Activated naive CD8-positive, alpha-beta T cell (primary cell): Measurements from ENCODE around the gene MAP2K4.
A peak's percentile ranks its signal among the peaks of the same experiment; 100 is the strongest.

Experiments used
- H3K27ac Mint-ChIP-seq: one replicate; pipeline ENCODE4 v1.8.0; 2021; ENCODE audit warnings: mixed read lengths
- H3K27me3 Mint-ChIP-seq: one replicate; pipeline ENCODE4 v1.8.0; 2021; ENCODE audit warnings: mixed read lengths
- H3K36me3 Mint-ChIP-seq: one replicate; pipeline ENCODE4 v1.8.0; 2021; ENCODE audit warnings: mixed read lengths
- H3K4me1 Mint-ChIP-seq: one replicate; pipeline ENCODE4 v1.8.0; 2021; ENCODE audit warnings: low read depth, mixed read lengths
- H3K4me3 Mint-ChIP-seq: one replicate; pipeline ENCODE4 v1.8.0; 2021; ENCODE audit warnings: mild to moderate bottlenecking, mixed read lengths
- H3K9me3 Mint-ChIP-seq: one replicate; pipeline ENCODE4 v1.8.0; 2021; ENCODE audit warnings: low read depth, mixed read lengths

Gene MAP2K4

DNA sequence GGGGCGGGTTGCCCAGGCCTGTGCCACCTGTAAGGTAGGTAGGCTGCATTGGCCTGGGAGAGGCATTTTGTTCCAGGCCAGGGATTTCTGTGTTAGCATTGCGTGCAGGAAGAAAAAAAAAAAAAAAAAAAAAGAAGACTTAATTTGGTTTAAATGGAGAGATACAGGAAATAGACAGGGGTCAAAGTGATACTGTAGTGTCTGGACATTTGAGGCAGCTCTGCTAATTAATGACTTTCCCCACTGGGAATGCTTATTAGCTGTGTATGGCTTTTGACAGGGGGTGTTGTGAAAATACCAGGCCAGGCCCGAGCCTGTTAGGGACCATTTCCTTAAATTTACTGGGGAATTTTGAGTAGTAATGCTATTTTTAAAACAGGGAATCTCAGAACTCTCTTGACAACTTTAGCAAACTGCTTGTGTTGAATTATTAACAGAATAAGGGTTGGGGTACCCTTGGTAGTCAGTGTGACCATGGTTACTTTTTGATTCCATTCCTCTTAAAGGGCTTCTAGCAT lies 1.0 kb downstream of the MAP2K4 start:
- Mint-ChIP-seq H3K9me3 (no peaks in the 10 kb centered on the region), H3K4me3 (peak overlapping the region; percentile 83)

DNA sequence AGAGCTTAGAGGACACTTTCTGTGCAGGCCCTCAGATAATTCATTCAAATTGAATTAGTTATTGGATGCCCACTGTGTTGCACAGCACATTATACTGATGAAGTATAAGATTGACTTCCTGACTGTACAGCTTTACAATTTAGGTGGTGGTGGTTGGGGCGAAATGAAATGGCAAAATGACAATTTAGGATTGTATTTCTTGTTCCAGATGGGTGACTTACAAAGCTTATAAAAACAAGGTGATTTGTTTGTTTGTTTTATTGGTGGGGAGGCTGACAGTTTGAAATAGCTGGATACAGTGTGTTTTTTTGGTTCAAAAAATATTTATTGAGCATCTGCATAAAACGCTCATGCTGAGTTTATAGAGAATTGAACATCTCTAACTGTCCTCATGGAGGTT lies 1.6 kb downstream of the MAP2K4 start:
- H3K27ac Mint-ChIP-seq: peak overlapping the region; percentile 64
- no peaks in the 10 kb centered on the region for H3K9me3 Mint-ChIP-seq
- no peaks in the 10 kb centered on the region for H3K36me3 Mint-ChIP-seq
- H3K4me1 Mint-ChIP-seq: peaks cover 66% of the 10 kb centered on the region
- no peaks in the 10 kb centered on the region for H3K27me3 Mint-ChIP-seq
- H3K4me3 Mint-ChIP-seq: peak overlapping the region; percentile 83

More for the DNA sequence above, 1.0 kb downstream of the MAP2K4 start:
- Mint-ChIP-seq H3K4me1 (peaks cover 60% of the 10 kb centered on the region), H3K27ac (peak overlapping the region; percentile 64), H3K36me3 (no peaks in the 10 kb centered on the region), H3K27me3 (no peaks in the 10 kb centered on the region)

DNA sequence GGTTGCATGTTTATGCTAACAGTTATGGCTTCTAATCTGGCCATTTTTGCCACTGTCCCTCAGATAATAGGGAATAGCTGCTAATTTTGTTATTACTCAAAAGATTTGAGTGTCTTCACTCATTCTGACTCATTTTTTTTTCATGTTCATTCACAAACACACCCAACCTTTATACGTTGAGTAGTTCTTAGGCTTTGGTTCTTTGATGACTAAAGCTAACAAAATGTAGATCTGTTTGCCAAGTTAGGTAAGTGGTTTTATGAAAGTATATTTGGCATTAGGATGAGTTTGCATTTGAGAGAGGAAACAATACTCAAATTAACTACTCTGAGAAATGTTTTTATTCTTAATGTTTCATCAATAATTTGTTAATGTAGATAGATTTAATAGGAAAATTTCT lies 3.6 kb downstream of the MAP2K4 start:
- H3K27me3 Mint-ChIP-seq: no peaks in the 10 kb centered on the region
- no peaks in the 10 kb centered on the region for H3K9me3 Mint-ChIP-seq
- H3K4me3 Mint-ChIP-seq: peak overlapping the region; percentile 52
- H3K4me1 Mint-ChIP-seq: peaks cover 82% of the 10 kb centered on the region
- H3K27ac Mint-ChIP-seq: peak overlapping the region; percentile 28
- no peaks in the 10 kb centered on the region for H3K36me3 Mint-ChIP-seq

DNA sequence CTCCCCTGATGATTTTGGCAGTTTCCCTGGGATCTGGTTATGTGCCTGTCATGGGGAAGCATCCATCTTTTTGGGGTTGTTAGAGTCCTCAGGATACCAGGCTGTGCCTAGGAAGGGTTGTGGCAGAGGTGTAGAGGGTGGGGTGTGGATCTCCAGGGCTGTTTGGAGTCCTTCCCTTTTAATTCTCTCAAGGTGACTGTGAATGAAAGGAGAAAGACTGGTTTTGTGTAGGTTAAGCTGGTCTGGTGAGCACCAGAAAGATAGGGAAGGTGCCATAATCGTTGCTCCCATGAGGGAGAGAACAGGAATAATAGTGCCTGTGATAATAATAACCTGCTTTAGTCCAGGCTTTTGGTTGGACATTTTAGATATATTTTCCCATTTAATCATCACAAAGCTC lies 7.0 kb downstream of the MAP2K4 start:
- H3K9me3 Mint-ChIP-seq: no peaks in the 10 kb centered on the region
- no peaks in the 10 kb centered on the region for H3K27me3 Mint-ChIP-seq
- H3K4me3 Mint-ChIP-seq: no peak overlapping the region
- no peak overlapping the region for H3K27ac Mint-ChIP-seq
- peaks cover 7% of the 10 kb centered on the region for H3K36me3 Mint-ChIP-seq
- peaks cover 85% of the 10 kb centered on the region for H3K4me1 Mint-ChIP-seq

DNA sequence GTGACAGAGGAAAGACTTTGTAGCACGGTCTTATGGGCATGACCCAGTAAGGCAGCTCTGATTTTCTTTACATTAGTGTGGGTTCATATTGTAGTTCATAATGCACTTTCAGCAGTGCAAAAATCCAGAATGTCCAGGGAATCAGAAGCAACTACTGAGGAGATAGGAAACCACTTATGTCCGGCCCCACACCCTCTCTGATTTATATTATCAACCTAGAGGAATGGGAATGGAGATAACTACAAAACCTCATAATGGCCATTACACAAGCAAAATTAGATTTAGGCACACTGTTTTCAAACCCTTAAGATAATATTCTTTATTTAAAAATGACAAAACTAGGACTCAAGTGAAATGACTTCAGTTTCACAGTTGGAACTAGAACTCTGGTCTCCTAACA lies 7.9 kb downstream of the MAP2K4 start:
- Mint-ChIP-seq H3K27ac (no peak overlapping the region), H3K27me3 (no peaks in the 10 kb centered on the region), H3K36me3 (peaks cover 7% of the 10 kb centered on the region), H3K4me1 (peaks cover 75% of the 10 kb centered on the region), H3K4me3 (no peak overlapping the region), H3K9me3 (no peaks in the 10 kb centered on the region)

DNA sequence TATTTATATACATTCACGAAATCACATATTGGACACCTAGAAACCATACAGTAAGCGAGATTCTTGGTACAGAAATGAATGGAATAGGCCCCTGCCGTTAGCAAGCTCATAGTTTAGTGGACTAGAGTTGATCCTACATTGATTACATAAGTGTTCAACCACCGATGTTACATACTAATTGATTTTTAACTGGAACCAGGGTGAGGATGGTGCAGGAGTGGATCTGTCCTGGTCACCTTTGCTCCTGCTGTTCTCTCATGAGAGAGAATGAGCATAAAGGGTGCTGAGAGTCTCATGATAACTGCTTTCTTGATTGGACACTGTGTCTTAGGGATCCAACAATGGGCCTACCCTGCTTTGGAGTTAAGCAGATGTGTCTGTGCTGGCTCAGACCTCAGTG lies 13.9 kb downstream of the MAP2K4 start:
- Mint-ChIP-seq H3K36me3 (peaks cover 17% of the 10 kb centered on the region), H3K4me3 (no peak overlapping the region), H3K9me3 (no peaks in the 10 kb centered on the region), H3K27me3 (no peaks in the 10 kb centered on the region), H3K4me1 (peaks cover 50% of the 10 kb centered on the region), H3K27ac (no peak overlapping the region)

DNA sequence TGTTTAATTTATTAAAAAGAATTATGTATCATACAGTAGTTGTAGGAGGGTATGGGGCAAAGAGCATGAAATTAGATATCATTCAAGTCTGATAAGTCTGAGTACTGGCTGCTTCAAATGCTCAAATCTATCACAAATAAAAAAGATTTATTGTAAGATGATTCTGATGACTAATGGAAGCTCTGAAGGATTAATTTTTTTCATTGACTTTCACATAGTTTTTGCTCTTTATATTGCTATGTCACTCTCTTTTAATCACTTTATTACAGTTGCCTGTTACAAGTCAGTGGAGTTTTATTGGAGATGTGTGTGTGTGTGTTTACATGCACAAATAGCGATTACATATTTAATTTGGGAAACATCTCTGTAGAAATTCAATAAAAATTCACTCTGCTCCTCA lies 15.0 kb downstream of the MAP2K4 start:
- H3K4me1 Mint-ChIP-seq: peaks cover 51% of the 10 kb centered on the region

DNA sequence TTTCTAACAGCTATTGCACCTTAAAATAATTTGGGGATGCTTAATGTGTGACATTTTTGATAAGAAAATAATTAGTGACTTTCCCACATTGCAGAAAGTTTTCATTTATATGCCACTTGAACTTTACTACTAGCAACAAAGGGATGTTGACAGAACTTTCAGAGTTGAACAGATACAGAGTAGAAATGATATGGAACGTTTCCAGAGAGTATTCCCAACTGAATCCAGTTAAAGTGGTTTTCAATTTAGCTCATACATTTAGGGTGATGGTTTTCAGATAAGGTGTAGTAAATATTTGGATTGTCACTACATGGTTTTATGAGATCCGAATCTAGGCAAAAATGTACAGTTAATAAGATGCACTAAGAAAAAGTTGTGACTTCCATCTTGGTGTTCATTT lies 17.3 kb downstream of the MAP2K4 start:
- no peaks in the 10 kb centered on the region for H3K27me3 Mint-ChIP-seq
- H3K9me3 Mint-ChIP-seq: no peaks in the 10 kb centered on the region
- no peak overlapping the region for H3K27ac Mint-ChIP-seq
- H3K4me1 Mint-ChIP-seq: peaks cover 57% of the 10 kb centered on the region
- H3K36me3 Mint-ChIP-seq: peaks cover 10% of the 10 kb centered on the region
- H3K4me3 Mint-ChIP-seq: no peak overlapping the region

More for the DNA sequence above, 15.0 kb downstream of the MAP2K4 start:
- peaks cover 14% of the 10 kb centered on the region for H3K36me3 Mint-ChIP-seq
- no peak overlapping the region for H3K27ac Mint-ChIP-seq
- H3K9me3 Mint-ChIP-seq: no peaks in the 10 kb centered on the region
- no peaks in the 10 kb centered on the region for H3K27me3 Mint-ChIP-seq
- H3K4me3 Mint-ChIP-seq: no peak overlapping the region

DNA sequence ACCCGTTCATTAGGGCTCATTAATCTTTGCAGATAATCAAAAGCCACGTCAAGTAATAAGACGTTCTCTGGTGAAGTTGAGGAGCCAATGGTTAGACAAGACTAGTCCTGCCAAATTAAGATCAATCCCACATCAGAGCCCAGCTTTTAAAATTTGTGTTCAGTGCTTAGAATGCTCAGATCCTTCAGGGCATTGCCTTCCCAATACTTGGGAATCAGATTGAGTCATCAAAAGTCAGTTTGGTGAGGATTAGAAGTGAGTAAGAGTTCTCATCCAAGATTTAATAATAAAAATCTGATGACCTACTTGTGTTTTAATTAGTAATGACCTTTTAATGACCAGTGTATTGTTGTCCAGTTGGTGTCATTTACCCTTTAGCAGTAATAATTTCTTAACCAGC lies 19.8 kb downstream of the MAP2K4 start:
- no peak overlapping the region for H3K4me3 Mint-ChIP-seq
- peak overlapping the region; percentile 41 for H3K27ac Mint-ChIP-seq
- peaks cover 79% of the 10 kb centered on the region for H3K4me1 Mint-ChIP-seq
- H3K36me3 Mint-ChIP-seq: peaks cover 5% of the 10 kb centered on the region
- no peaks in the 10 kb centered on the region for H3K9me3 Mint-ChIP-seq
- H3K27me3 Mint-ChIP-seq: no peaks in the 10 kb centered on the region

DNA sequence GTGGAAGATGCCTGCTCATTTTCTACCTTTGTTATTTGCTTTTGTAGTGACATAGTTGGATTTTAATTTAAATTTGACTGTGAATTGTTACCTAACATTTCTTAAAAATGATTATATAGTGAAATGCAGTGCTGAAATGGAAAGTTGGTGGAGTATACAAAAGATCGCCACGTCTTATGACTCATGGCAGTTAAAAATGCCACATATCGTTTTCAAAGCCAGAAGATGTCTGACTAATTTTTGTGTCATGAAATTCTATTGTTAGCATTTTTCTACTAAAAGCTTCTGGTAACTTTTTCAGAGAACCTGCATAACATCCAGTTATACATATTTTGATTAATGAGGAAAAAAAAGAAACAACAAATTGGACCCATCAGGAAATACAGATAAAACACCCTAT lies 20.6 kb downstream of the MAP2K4 start:
- no peaks in the 10 kb centered on the region for H3K27me3 Mint-ChIP-seq
- peaks cover 5% of the 10 kb centered on the region for H3K36me3 Mint-ChIP-seq
- H3K4me1 Mint-ChIP-seq: peaks cover 82% of the 10 kb centered on the region
- H3K4me3 Mint-ChIP-seq: peak overlapping the region; percentile 17
- peak overlapping the region; percentile 43 for H3K27ac Mint-ChIP-seq
- no peaks in the 10 kb centered on the region for H3K9me3 Mint-ChIP-seq

DNA sequence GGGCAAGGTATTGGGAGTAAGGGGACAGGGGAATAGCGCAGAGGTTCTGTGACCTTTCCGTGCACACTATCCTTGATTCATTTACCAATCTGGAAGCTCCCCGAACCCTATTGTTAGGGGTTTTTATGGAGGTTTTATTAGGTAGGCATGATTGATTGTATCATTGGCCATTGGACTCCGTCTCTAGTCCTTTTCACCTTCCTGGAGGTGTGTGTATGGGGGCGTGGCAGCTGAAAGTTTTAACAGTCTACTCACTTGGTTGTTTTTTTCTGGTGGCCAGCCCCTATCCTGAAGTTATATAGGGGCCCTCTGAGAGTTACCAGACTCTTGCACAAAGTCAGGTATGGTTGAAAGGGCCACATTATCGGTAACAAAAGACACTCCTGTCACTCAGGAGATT lies 23.0 kb downstream of the MAP2K4 start:
- Mint-ChIP-seq H3K4me1 (peaks cover 88% of the 10 kb centered on the region), H3K9me3 (no peaks in the 10 kb centered on the region), H3K4me3 (no peak overlapping the region), H3K27me3 (no peaks in the 10 kb centered on the region), H3K36me3 (no peaks in the 10 kb centered on the region), H3K27ac (no peak overlapping the region)

DNA sequence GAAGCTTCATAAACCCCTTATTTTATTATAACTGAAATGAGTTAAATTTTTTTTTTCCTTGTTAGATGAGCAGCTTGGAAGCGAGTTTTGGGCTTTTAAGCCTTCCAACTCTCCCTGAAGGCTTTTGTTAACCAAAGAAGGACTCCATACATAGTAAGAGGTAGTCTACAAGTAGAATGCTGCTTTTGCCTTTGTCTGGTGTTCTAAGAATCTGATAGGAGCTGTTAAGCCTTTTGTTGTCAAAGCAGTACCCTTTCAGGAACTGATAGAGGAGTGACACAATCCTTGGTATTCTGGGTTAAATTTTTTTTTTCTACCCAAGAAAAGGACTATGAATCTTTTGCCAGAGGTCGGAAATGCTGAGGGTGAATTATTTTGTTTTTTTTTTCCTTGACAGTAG lies 26.1 kb downstream of the MAP2K4 start:
- H3K9me3 Mint-ChIP-seq: no peaks in the 10 kb centered on the region
- no peak overlapping the region for H3K27ac Mint-ChIP-seq

DNA sequence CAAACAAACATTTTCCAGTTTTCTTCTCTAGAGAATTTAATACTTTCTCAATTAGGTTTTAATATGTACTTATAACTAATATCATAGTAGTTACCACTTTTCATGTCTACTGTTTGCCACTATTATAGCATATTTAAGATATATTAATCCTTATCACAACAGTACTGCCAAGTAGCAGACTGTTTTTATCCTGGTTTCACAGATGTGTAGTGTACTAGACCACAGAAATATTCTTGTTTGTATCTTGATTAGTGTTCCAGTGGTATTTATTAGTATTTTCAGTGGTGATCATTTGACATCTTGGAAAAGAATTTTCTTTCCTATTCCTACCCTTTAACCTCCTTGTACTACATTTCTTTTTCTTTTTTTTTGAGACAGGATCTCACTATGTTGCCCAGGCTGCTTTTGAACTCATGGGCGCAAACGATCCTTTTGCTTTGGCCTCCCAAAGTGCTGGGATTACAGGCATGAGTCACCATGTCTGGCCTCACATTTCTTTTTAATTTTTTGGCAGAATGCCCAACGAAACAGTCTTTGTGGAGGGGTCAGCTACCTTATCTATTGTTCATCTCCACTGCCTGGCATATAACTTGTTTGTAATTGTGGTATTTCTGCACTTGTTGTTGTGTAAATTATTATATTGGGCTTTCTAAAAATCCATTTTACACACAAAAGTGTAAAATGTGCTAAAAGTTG lies 27.2 kb downstream of the MAP2K4 start:
- Mint-ChIP-seq H3K36me3 (no peaks in the 10 kb centered on the region), H3K9me3 (no peaks in the 10 kb centered on the region), H3K27ac (no peak overlapping the region), H3K27me3 (no peaks in the 10 kb centered on the region), H3K4me3 (no peak overlapping the region), H3K4me1 (peaks cover 93% of the 10 kb centered on the region)

More for the DNA sequence above, 26.1 kb downstream of the MAP2K4 start:
- Mint-ChIP-seq H3K36me3 (no peaks in the 10 kb centered on the region), H3K27me3 (no peaks in the 10 kb centered on the region), H3K4me1 (peaks cover 89% of the 10 kb centered on the region), H3K4me3 (no peak overlapping the region)

DNA sequence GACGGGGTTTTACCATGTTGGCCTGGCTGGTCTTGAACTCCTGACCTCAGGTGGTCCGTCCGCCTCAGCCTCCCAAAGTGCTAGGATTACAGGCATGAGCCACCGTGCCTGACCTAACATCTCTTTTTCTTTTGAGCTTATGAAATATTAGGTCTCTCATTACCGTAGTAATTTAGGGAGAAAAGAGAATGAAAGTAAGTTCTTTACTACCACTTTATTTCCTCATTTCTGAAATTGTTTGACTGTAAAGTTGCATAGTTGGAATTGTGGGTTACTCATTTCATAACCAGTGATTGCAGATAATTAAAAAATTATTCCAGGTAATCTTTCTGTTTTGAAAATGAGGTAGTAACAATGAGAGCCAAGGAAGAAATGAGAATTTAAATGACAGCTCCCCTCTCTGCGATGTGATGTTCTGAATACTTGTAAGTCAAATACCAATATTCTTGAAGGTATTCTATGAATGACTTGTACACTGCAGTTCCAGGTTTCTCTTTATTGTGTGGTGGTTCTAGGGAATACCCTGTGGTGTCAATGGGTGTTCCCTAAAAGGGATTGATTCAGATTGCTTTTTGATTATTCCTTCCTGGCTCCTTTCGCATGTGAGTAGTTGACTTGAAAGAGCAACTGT lies 28.3 kb downstream of the MAP2K4 start:
- H3K4me1 Mint-ChIP-seq: peaks cover 92% of the 10 kb centered on the region
- H3K27ac Mint-ChIP-seq: no peak overlapping the region
- no peaks in the 10 kb centered on the region for H3K9me3 Mint-ChIP-seq

DNA sequence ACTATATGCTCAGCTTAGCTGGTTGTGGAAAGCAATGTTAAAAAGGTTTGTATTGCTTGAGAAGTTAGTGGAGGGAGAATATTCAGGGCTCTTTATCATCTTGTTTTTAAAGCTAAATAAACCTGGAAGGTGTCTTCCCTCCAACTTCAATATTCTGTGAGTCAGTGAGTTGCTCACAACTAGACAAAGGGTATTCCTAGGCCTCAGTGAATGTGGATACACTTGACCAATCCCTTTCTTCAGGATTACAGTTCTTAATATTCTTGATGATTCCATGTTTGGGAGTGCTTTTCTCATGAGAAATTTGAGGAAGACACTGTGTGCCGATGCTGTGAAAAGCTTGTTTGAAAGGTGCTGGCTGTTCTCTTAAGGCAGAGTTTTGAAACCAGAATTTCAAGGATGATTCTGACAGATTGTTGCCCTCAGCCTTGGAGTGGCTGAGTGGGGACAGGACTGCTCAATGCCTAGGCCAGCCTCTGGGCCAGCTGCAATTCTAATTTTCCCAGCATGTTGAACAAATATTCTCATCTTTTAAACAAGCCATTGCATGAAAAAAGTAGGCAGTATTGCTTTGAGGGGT lies 30.1 kb downstream of the MAP2K4 start:
- H3K27me3 Mint-ChIP-seq: no peaks in the 10 kb centered on the region
- H3K4me3 Mint-ChIP-seq: no peak overlapping the region
- no peaks in the 10 kb centered on the region for H3K36me3 Mint-ChIP-seq
- H3K27ac Mint-ChIP-seq: peak overlapping the region; percentile 5
- no peaks in the 10 kb centered on the region for H3K9me3 Mint-ChIP-seq
- peaks cover 91% of the 10 kb centered on the region for H3K4me1 Mint-ChIP-seq

More for the DNA sequence above, 28.3 kb downstream of the MAP2K4 start:
- H3K27me3 Mint-ChIP-seq: no peaks in the 10 kb centered on the region
- no peak overlapping the region for H3K4me3 Mint-ChIP-seq
- no peaks in the 10 kb centered on the region for H3K36me3 Mint-ChIP-seq
